MG63 (cell line): Measurements from ENCODE around the gene ADAMTS2. TPM values are rescaled to one million over a fixed set of nuclear protein-coding genes. Genes with fewer than 3 reads are reported as not detected.
A peak's percentile ranks its signal among the peaks of the same experiment; 100 is the strongest.
"Not testable (repeated sequence)": the region's sequence is repeated elsewhere in the genome, so short reads cannot be mapped to it uniquely, and the experiment has no call there.

ENCODE experiments used
- DNase-seq: peaks from one replicate; pipeline ENCODE4 v3.0.0-alpha.2; 2020
- H3K27me3 ChIP-seq: fragments of 250-450 bp; sonication (Bioruptor Pico); 2 replicates; pipeline ENCODE4 v1.5.1; 2020; ENCODE audit warnings: mild to moderate bottlenecking, moderate library complexity
- H3K36me3 ChIP-seq: fragments of 250-450 bp; sonication (Bioruptor Pico); 2 replicates; pipeline ENCODE4 v1.5.1; 2020; ENCODE audit warnings: mild to moderate bottlenecking, moderate library complexity
- H3K4me3 ChIP-seq: fragments of 250-450 bp; sonication (Bioruptor Pico); 2 replicates; pipeline ENCODE4 v1.5.1; 2020; ENCODE audit warnings: mild to moderate bottlenecking, moderate library complexity
- H3K9me3 ChIP-seq: fragments of 250-450 bp; sonication (Bioruptor Pico); 2 replicates; pipeline ENCODE4 v1.5.1; 2020; ENCODE audit warnings: mild to moderate bottlenecking, moderate library complexity
- total RNA-seq: library from RNA; depleted of rRNA; stranded (reverse); fragments of >200 nt; shearing (Covaris generic); gene quantifications from 2 replicates; pipeline ENCODE4 v1.2.3, GENCODE V29; 2014; ENCODE audit warnings: low replicate concordance; rRNA removed

The ADAMTS2 gene
- total RNA-seq, 1 experiment from 2014 or later: 141 TPM

DNA sequence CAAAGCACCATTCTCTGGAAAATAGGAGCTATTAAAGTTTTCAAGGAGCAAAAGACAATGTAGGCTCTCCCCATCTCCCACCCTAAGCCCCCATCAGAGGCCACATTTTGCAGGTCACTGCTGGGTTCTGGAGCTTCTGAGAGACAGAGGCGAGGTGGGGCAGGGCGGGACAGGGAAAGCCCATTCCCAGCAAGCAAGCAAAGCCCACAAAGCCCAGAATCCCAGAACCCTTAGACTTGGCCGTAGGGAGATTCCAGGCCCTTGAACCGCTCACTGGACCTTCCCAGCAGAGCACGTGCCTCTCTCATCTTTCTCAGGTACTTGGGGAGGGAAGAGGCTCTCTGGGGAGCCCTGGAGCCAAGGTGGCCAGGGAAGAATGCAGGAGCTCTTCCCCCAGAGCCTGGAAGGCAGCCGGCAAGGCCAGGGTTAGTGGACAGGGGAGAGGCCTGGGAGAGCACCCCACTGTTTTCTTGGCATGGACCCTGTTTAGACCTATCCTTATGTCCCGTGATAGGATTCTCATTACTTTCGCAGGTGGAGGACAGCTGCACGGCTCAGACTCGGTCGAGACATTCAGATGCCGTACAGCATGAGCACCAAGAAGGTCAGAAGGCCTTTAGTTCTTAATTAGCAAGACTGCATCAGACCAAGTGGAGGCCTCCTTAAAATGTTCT is 232.7 kb downstream of the ADAMTS2 start:
- H3K9me3 ChIP-seq: peaks cover 18% of the 10 kb centered on the region

GRCh38 chr5:179111267-179112207 is 233.7 kb downstream of the ADAMTS2 start:
- H3K36me3 ChIP-seq: peaks cover 58% of the 10 kb centered on the region
- no peak overlapping the region for H3K4me3 ChIP-seq
- H3K9me3 ChIP-seq: peaks cover 23% of the 10 kb centered on the region
- DNase-seq: no peak
- no peaks in the 10 kb centered on the region for H3K27me3 ChIP-seq

More for the DNA sequence above, 232.7 kb downstream of the ADAMTS2 start:
- no peak for DNase-seq
- Histone ChIP-seq H3K4me3 (no peak overlapping the region), H3K27me3 (no peaks in the 10 kb centered on the region), H3K36me3 (peaks cover 67% of the 10 kb centered on the region)

- Histone ChIP-seq H3K4me3 (no peak overlapping the region), H3K36me3 (peaks cover 48% of the 10 kb centered on the region), H3K27me3 (no peaks in the 10 kb centered on the region), H3K9me3 (peaks cover 24% of the 10 kb centered on the region)
- no peak for DNase-seq
These were observed 234.7 kb downstream of the ADAMTS2 start for GRCh38 chr5:179110528-179110927.

DNA sequence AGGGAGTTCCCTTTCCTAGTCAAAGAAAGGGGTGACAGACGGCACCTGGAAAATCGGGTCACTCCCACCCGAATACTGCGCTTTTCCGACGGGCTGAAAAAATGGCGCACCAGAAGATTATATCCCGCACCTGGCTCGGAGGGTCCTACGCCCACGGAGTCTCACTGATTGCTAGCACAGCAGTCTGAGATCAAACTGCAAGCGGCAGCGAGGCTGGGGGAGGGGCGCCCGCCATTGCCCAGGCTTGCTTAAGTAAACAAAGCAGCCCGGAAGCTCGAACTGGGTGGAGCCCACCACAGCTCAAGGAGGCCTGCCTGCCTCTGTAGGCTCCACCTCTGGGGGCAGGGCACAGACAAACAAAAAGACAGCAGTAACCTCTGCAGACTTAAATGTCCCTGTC is 244.0 kb downstream of the ADAMTS2 start:
- peaks cover 36% of the 10 kb centered on the region for H3K9me3 ChIP-seq
- not testable (repeated sequence) for H3K4me3 ChIP-seq, H3K27me3 ChIP-seq, DNase-seq
- H3K36me3 ChIP-seq: peaks cover 41% of the 10 kb centered on the region

- DNase-seq: no peak
- peaks cover 91% of the 10 kb centered on the region for H3K9me3 ChIP-seq
- H3K27me3 ChIP-seq: no peaks in the 10 kb centered on the region
- H3K4me3 ChIP-seq: no peak overlapping the region
- H3K36me3 ChIP-seq: peaks cover 7% of the 10 kb centered on the region; the same call in 1 of the 2 replicates
These were observed 255.8 kb downstream of the ADAMTS2 start for GRCh38 chr5:179089502-179089901.

DNA sequence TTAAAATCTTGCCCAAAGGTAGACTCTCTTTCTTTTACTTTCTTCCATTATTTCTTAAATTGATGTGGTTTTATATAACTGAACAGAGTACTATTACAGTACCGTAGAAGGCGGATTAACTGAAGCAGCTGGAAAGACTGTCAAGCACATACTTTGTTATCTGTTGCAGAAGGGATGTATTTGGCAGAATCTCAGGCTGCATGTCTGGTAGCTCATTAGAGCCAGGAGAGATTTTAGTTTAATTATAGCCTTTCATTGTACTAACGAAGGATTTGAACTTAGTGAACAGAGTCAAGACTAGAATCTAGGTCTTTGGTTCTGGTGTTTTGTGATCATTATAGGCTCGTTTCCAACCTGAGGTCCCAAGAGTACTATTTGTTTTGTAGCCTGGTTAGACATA is 264.5 kb downstream of the ADAMTS2 start:
- peaks cover 45% of the 10 kb centered on the region for H3K36me3 ChIP-seq
- H3K4me3 ChIP-seq: no peak overlapping the region
- no peaks in the 10 kb centered on the region for H3K27me3 ChIP-seq
- H3K9me3 ChIP-seq: peaks cover 93% of the 10 kb centered on the region
- DNase-seq: no peak

DNA sequence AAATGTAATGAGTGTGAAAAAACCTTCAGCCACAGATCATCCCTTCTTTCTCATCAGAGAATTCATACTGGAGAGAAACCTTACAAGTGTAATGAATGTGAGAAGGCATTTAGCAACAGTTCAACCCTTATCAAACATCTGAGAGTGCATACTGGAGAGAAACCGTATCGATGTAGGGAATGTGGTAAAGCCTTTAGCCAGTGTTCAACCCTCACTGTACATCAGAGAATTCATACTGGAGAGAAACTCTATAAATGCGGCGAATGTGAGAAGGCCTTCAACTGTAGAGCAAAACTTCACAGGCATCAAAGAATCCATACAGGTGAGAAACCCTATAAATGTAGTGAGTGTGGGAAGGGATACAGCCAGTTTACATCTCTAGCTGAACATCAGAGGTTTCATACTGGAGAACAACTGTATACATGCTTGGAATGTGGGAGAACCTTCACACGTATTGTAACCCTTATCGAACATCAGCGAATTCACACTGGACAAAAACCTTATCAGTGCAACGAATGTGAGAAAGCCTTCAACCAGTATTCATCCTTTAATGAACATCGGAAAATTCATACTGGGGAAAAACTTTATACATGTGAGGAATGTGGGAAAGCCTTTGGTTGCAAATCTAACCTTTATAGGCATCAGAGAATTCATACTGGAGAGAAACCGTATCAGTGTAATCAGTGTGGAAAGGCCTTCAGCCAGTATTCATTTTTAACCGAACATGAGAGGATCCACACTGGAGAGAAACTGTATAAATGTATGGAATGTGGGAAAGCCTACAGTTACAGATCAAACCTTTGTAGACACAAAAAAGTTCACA is 265.9 kb downstream of the ADAMTS2 start:
- H3K27me3 ChIP-seq: no peaks in the 10 kb centered on the region
- DNase-seq: no peak
- H3K9me3 ChIP-seq: peaks cover 90% of the 10 kb centered on the region
- H3K36me3 ChIP-seq: peaks cover 51% of the 10 kb centered on the region
- no peak overlapping the region for H3K4me3 ChIP-seq

DNA sequence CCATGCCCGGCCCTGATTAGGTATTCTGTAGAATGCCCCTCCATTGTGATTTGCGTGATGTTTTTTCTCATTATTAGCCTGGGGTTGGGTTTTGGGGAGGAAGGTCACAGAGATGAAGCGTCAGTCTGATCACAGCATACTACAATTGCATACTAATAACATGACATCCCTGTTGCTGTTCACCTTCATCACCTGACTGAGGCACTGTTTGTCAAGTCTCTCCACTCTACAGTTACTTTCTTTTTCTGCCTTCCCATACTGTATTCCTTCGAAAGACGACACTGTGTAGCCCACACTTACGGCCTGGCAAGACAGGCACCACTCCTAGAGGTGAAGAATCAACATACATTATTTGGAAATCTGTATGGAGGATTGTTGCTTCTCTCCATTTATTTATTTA is 279.6 kb downstream of the ADAMTS2 start:
- no peaks in the 10 kb centered on the region for H3K27me3 ChIP-seq
- H3K36me3 ChIP-seq: peaks cover 52% of the 10 kb centered on the region
- no peak overlapping the region for H3K4me3 ChIP-seq
- H3K9me3 ChIP-seq: peaks cover 57% of the 10 kb centered on the region
- DNase-seq: no peak

- Histone ChIP-seq H3K9me3 (peaks cover 58% of the 10 kb centered on the region), H3K36me3 (peaks cover 36% of the 10 kb centered on the region), H3K4me3 (peak overlapping the region; percentile 64), H3K27me3 (no peaks in the 10 kb centered on the region)
- no peak for DNase-seq
These were observed 284.2 kb downstream of the ADAMTS2 start for GRCh38 chr5:179061025-179061424.

Other genes with a start within 250 kb of the ADAMTS2 start
- 65.6 and 71.4 TPM in 2 replicates for gene RUFY1, start 205.1 kb upstream of the ADAMTS2 start, total RNA-seq